ENCODE results near the gene PITPNM3.

- TF ChIP-seq POLR2A (IDR thresholded peaks at IDR 0.05; ENCODE audit: low read depth, low read length) (no peak), TAF1 (IDR thresholded peaks at IDR 0.05; ENCODE audit: borderline replicate concordance, low read depth, low read length) (no peak)
Observed at GRCh38 chr17:6413065-6413464, 143.3 kb downstream of the PITPNM3 start.

All from GM12892 (cell line).